ENCODE results near the gene RNF180.

The RNF180 gene, protein sequence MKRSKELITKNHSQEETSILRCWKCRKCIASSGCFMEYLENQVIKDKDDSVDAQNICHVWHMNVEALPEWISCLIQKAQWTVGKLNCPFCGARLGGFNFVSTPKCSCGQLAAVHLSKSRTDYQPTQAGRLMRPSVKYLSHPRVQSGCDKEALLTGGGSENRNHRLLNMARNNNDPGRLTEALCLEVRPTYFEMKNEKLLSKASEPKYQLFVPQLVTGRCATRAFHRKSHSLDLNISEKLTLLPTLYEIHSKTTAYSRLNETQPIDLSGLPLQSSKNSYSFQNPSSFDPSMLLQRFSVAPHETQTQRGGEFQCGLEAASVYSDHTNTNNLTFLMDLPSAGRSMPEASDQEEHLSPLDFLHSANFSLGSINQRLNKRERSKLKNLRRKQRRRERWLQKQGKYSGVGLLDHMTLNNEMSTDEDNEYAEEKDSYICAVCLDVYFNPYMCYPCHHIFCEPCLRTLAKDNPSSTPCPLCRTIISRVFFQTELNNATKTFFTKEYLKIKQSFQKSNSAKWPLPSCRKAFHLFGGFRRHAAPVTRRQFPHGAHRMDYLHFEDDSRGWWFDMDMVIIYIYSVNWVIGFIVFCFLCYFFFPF

DNA sequence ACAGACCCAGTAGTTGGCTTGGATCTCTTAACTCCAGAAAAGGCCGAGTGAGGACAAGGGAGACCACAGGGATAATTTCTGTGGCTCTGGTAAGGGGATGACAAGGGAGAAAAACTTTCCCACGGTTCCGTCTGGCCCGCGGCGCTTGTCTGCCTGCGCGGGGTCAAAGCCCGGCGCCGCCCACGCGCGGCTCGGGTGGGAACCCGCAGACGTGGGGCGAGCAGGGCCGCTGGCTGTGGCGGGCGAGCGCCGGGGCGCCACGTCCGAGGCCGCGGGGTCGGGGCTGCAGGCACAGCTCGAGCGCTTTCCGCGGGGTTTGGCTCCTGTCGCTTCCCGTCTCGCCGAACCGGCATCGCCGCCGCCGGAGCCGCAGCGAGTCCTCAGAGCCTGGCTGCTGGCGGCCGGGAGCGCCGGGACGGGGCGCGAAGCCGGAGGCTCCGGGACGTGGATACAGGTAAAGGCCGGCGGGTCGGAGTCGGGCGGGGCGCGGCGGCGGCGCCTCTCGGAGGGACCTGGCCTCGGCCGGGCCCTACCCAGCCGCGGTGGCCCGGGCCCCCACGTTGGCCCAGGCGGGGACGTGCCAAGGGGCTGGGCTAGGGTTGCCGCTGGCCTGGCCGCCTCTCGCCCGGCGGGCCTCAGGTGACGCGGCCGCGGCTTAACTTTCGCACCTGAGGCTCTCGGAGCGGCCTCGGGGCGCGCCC, at the start of gene RNF180:
RNF180 (plus strand) TSS at position 344 of the 701 bp plus-strand sequence. CDS start 34,965 bp downstream, outside the sequence.
- peak; percentile 55 for ATAC-seq
- Mint-ChIP-seq H3K9me3 (peaks cover 3% of the 10 kb centered on the region), H3K27ac (no peak within 1 kb of the TSS), H3K4me3 (peak within 1 kb of the TSS; percentile 41), H3K36me3 (no peaks in the 10 kb centered on the region), H3K4me1 (peaks cover 7% of the 10 kb centered on the region), H3K27me3 (peaks cover 31% of the 10 kb centered on the region)

DNA sequence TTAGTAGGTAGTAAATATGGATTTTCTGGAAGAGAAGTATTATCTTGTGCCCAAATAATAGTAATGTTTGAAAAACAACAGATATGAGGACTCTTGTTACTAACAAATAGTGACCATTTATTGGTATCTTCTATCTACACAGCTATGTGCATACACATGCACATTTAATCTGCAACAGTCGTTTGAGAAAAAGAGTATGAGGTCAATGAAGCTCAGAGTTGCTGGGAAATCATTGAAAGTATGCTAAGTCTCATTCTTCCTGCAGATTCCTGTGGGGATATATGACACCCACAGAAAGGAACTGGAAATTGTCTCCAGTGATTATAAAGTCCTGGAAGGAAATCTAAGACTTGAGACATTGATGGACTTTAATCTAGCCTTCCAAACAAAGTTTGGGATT, 40.1 kb upstream of the RNF180 start:
- Mint-ChIP-seq H3K27me3 (no peaks in the 10 kb centered on the region), H3K9me3 (no peaks in the 10 kb centered on the region), H3K27ac (no peak overlapping the region), H3K4me1 (no peaks in the 10 kb centered on the region), H3K4me3 (no peak overlapping the region), H3K36me3 (no peaks in the 10 kb centered on the region)
- no peak for ATAC-seq

DNA sequence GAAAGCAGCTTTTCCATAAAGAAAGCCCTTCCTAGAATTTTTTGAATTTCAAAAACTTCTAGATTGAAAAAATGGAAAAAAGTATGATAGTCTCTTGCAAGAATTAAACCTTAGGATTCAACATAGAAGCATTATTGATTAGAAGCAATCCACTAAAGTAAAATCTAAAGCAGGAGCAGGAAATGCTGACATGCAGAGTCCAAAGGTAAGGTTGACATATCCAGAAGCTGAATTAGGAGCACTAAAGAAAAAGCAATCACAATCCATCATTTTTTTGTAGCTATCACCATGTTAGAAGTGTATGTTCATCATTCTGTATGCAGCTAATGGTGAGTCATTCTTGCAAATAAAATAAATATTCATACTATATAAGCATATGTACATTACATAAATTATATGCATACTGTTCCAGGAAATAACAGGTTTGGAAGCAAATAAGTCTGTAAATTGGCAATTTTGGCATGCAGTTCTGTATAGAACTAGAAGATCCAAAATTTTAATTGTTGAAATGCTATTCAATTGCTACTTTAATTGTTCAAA, 39.4 kb upstream of the RNF180 start:
- no peak overlapping the region for H3K27ac Mint-ChIP-seq
- no peaks in the 10 kb centered on the region for H3K27me3 Mint-ChIP-seq
- no peaks in the 10 kb centered on the region for H3K4me1 Mint-ChIP-seq
- H3K9me3 Mint-ChIP-seq, result no peaks in the 10 kb centered on the region
- no peak for ATAC-seq
- no peak overlapping the region for H3K4me3 Mint-ChIP-seq
- H3K36me3 Mint-ChIP-seq, result no peaks in the 10 kb centered on the region

DNA sequence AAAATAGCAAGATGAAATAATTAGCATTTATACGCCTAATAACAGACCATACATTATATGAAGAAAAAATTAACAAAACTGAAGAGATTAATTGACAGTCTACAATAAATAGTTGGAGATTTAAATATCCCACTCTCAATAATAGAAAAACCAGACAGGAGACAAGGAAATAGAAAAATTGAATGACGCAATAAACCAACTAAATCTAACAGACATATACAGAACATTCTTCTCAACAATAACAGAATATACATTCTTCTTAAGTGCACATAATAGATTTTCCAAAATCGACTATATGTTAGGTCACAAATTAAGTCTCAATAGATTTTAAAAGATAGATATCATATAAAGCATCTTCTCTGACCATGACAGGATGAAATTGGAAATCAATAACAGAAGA, 25.6 kb upstream of the RNF180 start:
- Mint-ChIP-seq H3K36me3 (no peaks in the 10 kb centered on the region), H3K4me3 (no peak overlapping the region), H3K4me1 (no peaks in the 10 kb centered on the region), H3K9me3 (peaks cover 4% of the 10 kb centered on the region), H3K27ac (no peak overlapping the region), H3K27me3 (no peaks in the 10 kb centered on the region)
- no peak for ATAC-seq

DNA sequence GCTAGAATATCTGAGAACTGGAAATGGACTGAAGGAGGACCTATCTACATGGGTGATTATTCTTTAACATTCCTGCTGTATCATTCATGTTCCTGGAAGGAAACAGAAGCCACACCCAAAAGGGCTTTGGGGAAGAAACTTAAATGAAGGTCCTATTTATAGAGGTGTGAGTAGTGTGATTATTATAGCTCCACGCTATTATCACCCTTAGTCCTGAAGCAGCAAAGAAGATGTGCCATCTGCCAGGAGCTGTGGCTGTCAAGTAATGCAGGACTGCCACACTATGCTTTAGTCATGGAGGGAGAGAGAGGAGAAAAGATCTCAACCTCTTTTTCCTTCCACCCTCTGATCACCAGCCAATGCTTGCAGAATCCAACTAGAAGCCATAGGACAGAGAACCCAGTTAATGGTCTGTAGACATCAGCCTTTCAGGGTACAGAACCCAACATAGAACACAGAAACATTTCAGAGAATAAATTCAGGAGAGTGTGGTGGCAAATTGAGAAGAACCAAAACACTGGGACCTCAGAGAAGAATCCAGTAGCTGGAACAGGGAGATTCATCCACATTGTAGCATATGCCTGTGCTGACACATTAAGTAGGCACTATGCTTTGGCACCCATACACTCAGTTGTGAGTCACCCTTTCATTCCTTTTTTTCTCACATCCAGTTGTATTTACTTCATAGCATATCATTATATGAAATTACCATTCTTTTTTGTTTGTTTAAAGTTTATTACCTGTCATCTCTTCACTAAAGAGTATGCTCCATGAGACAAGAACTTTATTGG, 21.0 kb upstream of the RNF180 start:
- Mint-ChIP-seq H3K27ac (no peak overlapping the region), H3K4me3 (no peak overlapping the region), H3K27me3 (no peaks in the 10 kb centered on the region), H3K4me1 (no peaks in the 10 kb centered on the region), H3K9me3 (no peaks in the 10 kb centered on the region), H3K36me3 (no peaks in the 10 kb centered on the region)
- no peak for ATAC-seq

DNA sequence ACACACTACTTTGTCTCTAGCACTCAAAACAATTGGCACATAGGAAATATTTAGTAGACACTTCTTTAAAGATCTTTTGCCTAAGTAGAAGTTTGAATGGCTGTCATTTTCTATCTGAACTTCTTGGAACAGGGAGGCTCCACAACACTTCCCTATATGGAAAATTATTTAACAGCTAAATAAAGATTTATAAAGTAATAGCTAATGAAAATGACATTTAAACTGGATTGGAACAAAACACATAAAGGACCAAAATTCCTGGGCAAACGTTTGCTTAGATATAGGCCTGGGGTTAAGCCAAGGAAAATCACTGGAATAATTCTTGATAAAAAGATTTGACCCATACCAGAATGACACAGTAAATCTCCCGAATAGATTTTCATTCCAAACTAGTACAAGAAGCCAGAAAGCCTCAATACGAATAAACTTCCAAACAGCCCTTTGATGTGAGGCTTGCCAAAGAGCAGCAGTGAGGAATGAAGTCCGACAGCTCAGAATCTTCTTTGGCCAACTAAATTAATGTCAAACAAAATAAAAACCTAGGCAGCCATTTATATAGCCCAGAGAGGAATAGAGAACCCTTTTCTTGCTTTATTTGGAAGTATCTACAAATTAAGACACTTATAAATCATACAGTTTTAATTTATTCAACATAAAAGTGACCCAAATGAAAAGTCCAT, 20.3 kb upstream of the RNF180 start:
- ATAC-seq, result no peak
- no peaks in the 10 kb centered on the region for H3K9me3 Mint-ChIP-seq
- no peaks in the 10 kb centered on the region for H3K36me3 Mint-ChIP-seq
- H3K4me3 Mint-ChIP-seq, result no peak overlapping the region
- no peaks in the 10 kb centered on the region for H3K27me3 Mint-ChIP-seq
- H3K4me1 Mint-ChIP-seq, result no peaks in the 10 kb centered on the region
- H3K27ac Mint-ChIP-seq, result no peak overlapping the region

DNA sequence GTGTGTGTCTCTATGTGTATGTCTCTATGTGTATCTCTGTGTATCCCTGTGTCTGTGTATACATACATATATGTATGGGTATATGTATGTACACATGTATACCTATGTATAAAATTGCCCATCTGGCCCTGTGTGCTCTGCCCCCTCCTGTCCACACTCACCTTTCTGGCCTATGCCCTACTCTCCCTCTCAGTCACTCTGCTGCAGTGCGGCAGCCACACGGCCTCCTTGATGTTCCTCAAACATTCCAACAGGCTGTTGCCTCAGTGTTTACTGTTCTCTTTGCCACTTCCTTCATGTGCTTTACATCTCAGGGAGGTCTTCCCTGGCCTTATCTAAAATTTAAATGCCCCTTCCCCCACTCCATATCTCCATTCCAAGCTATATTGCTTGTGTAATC, 18.3 kb upstream of the RNF180 start:
- H3K4me1 Mint-ChIP-seq, result no peaks in the 10 kb centered on the region
- H3K36me3 Mint-ChIP-seq, result no peaks in the 10 kb centered on the region
- no peaks in the 10 kb centered on the region for H3K27me3 Mint-ChIP-seq
- no peak overlapping the region for H3K27ac Mint-ChIP-seq
- no peak overlapping the region for H3K4me3 Mint-ChIP-seq
- no peak for ATAC-seq
- H3K9me3 Mint-ChIP-seq, result no peaks in the 10 kb centered on the region

DNA sequence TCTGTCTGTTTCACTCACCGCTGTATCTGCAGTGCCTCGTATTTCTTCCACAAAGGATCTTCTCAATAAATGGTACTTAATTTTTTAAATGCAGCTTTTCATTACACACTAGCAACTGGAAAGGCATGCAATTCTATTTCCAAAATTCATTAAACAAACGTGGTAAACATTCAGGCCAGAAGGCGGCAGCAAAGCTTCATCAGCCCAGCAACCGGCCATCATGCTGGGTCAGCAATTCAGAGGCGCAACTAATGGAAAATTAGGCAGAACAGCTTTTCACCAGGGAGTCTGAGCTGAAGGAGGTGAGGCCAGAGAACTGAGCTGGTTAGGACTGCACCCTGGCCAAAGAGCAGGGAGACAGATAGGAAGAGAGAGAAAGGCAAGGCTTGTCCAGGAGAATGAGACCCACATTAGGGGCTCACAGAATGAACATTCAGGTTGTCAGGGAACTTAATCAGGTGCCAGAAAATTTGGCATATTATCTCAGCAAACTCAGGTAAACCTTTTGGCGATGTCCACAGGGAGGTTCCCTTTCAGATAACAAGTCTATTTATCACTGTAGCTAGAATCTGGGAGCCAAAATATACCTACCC, 17.7 kb upstream of the RNF180 start:
- no peak overlapping the region for H3K4me3 Mint-ChIP-seq
- H3K4me1 Mint-ChIP-seq, result no peaks in the 10 kb centered on the region
- H3K36me3 Mint-ChIP-seq, result no peaks in the 10 kb centered on the region
- H3K9me3 Mint-ChIP-seq, result no peaks in the 10 kb centered on the region
- H3K27me3 Mint-ChIP-seq, result no peaks in the 10 kb centered on the region
- no peak overlapping the region for H3K27ac Mint-ChIP-seq
- ATAC-seq, result no peak

DNA sequence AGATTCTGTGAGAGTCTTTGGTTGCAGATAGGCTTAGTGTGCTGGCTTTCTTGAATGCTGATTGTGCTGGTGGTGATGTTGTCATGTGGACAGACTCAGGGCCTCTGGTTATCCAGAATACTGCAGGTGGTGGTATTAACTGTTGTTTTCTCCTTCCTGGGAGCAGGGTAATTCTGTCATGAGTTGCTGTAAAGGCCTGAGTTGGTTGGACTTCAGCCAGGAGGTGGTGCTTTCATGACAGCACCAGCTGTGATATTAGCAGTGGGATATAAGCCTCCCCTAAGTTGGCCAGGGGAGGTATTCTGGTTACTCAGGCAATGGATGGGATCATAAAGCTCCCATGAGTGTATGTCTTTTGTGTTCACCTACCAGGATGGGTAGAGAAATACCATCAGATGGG, 16.4 kb upstream of the RNF180 start:
- H3K36me3 Mint-ChIP-seq, result no peaks in the 10 kb centered on the region
- no peak for ATAC-seq
- H3K9me3 Mint-ChIP-seq, result peaks cover 3% of the 10 kb centered on the region
- H3K4me1 Mint-ChIP-seq, result no peaks in the 10 kb centered on the region
- no peak overlapping the region for H3K4me3 Mint-ChIP-seq
- H3K27ac Mint-ChIP-seq, result no peak overlapping the region
- no peaks in the 10 kb centered on the region for H3K27me3 Mint-ChIP-seq

DNA sequence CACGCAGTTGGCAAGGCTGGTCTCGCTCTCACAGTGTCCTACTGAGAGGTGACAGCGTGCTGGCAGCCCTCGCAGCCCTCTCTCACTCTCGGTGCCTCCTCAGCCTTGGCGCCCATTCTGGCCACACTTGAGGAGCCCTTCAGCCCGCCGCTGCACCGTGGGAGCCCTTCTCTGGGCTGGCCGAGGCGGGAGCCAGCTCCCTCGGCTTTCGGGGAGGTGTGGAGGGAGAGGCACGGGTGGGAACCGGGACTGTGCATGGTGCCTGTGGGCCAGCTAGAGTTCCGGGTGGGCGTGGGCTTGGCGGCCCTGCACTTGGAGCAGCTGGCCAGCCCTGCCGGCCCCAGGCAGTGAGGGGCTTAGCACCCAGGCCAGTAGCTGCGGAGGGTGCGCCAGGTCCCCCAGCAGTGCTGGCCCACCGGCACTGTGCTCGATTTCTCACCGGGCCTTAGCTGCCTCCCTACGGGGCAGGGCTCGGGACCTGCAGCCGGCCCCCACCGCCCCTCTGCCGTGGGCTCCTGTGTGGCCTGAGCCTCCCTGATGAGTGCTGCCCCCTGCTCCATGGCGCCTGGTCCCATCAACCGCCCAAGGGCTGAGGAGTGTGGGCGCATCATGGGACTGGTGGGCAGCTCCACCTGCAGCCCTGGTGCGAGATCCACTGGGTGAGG, 15.7 kb upstream of the RNF180 start:
- Mint-ChIP-seq H3K9me3 (peaks cover 3% of the 10 kb centered on the region), H3K4me3 (no peak overlapping the region), H3K27me3 (no peaks in the 10 kb centered on the region), H3K36me3 (no peaks in the 10 kb centered on the region), H3K4me1 (no peaks in the 10 kb centered on the region), H3K27ac (no peak overlapping the region)
- ATAC-seq, result no peak

DNA sequence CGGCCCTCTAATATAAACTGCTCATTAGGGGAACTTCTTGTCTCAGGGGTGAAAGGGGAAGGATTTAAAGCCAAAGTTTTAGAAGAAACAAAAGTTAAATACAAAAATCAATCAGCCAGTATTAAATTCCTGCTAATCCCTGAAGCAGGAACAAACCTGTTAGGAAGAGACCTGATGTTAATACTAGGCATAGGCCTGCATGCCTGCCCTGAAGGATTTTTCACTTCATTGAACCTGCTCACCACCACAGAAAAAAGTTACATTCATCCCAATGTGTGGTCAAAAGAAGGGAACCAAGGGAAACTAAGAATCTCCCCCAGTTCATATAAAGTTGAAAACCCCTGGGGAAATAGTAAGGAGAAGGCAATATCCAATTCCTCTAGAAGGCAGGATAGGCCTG, 9.4 kb upstream of the RNF180 start:
- no peak overlapping the region for H3K27ac Mint-ChIP-seq
- H3K9me3 Mint-ChIP-seq, result peaks cover 3% of the 10 kb centered on the region
- H3K27me3 Mint-ChIP-seq, result no peaks in the 10 kb centered on the region
- peaks cover 1% of the 10 kb centered on the region for H3K4me1 Mint-ChIP-seq
- no peak overlapping the region for H3K4me3 Mint-ChIP-seq
- no peaks in the 10 kb centered on the region for H3K36me3 Mint-ChIP-seq
- no peak for ATAC-seq

DNA sequence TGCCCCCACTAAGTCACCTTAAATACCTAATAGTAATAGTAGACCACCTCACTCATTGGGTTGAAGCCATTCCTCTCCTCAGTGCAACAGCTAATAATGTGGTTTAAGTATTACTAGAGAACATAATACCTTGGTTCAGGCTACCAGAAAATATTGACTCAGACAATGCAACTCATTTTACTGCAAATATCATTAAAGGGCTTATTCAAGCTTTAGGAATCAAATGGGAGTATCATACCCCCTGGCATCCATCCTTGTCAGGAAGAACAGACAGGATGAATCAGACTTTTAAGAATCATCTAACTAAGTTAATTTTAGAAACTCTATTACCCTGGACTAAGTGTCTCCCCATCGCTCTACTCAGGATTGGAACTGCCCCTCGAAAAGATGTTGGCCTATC, 6.8 kb upstream of the RNF180 start:
- peaks cover 3% of the 10 kb centered on the region for H3K27me3 Mint-ChIP-seq
- no peak overlapping the region for H3K4me3 Mint-ChIP-seq
- H3K27ac Mint-ChIP-seq, result no peak overlapping the region
- no peaks in the 10 kb centered on the region for H3K36me3 Mint-ChIP-seq
- H3K4me1 Mint-ChIP-seq, result peaks cover 7% of the 10 kb centered on the region
- no peak for ATAC-seq
- H3K9me3 Mint-ChIP-seq, result peaks cover 7% of the 10 kb centered on the region

DNA sequence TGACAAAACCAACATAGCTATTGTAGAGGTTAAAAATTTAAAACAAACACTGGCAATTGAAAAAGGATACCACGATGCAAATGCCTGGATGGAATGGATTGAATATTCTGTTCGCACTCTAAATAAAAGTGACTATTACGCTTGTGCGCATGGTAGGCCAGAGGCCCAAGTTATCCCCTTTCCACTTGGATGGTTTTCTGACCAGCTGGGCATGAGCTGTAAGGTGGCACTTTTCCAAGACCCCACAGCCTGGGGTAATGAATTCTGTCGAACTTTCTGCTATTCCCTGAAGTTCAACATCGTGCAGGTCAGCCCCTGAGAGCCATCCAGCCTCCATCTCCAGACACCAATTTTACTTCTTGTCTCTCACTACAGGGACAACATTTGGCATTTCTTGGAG, 5.4 kb upstream of the RNF180 start:
- Mint-ChIP-seq H3K4me3 (no peak overlapping the region), H3K4me1 (peaks cover 7% of the 10 kb centered on the region), H3K9me3 (peaks cover 3% of the 10 kb centered on the region), H3K27me3 (peaks cover 17% of the 10 kb centered on the region), H3K36me3 (no peaks in the 10 kb centered on the region), H3K27ac (no peak overlapping the region)
- ATAC-seq, result no peak

DNA sequence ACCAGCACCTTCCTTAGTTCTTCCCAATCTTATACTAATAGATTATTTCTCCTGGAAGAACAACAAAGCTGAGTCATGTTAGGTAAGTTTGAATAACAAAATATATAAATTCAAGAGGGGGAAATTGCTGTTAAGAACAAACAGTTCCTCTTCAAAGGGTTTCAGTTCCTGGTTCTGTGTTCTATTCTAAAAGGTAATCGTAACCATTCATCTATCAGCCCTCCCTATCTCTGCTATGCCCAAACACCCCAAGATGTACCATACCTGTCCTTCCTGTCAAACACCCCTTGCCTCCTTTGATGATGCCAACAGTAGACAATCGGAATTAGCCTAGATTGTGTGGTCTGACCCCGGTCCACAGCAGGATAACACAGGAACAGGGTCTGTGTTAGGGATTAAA, 4.2 kb upstream of the RNF180 start:
- Mint-ChIP-seq H3K27me3 (peaks cover 26% of the 10 kb centered on the region), H3K4me3 (no peak overlapping the region), H3K9me3 (peaks cover 3% of the 10 kb centered on the region), H3K4me1 (peaks cover 7% of the 10 kb centered on the region), H3K27ac (no peak overlapping the region), H3K36me3 (no peaks in the 10 kb centered on the region)
- peak; percentile 51 for ATAC-seq
